Spleen (tissue), 11 donors: ENCODE measurements around the gene RAB22A. TPM values are rescaled to one million over a fixed set of nuclear protein-coding genes. Genes with fewer than 3 reads are reported as not detected.

Experiments used
- DNase-seq: peaks from one replicate; pipeline ENCODE4 v3.0.0-alpha.2; 2020
- H3K27ac ChIP-seq, 8 donors: fragments of 200-600 bp; sonication (generic) in 7 of 8; 1 replicate in 4 of 8; 2 replicates in 4 of 8; pipeline versions ENCODE4 v1.5.0 to v1.8.0; 2016 to 2021; ENCODE audit warnings: inconsistent platforms in 4 of 8, mild to moderate bottlenecking in 4 of 8, moderate library complexity in 1 of 8
- H3K27me3 ChIP-seq, 7 donors: fragments of 200-600 bp; sonication (generic) in 6 of 7; replicated peaks in 1 of 7; 1 replicate in 4 of 7; 2 replicates in 3 of 7; pipeline versions ENCODE4 v1.5.0 to v1.8.0; 2016 to 2021; ENCODE audit warnings: inconsistent platforms in 3 of 7, mild to moderate bottlenecking in 1 of 7
- H3K36me3 ChIP-seq, 6 donors: fragments of 200-600 bp; sonication (generic) in 5 of 6; 1 replicate in 4 of 6; 2 replicates in 2 of 6; pipeline versions ENCODE4 v1.5.0 to v1.8.0; 2016 to 2021; ENCODE audit warnings: inconsistent platforms in 2 of 6
- H3K4me1 ChIP-seq, 6 donors: fragments of 200-600 bp; sonication (generic) in 5 of 6; 1 replicate in 3 of 6; 2 replicates in 3 of 6; pipeline versions ENCODE4 v1.5.0 to v1.8.0; 2016 to 2021; ENCODE audit warnings: inconsistent platforms in 3 of 6
- H3K4me3 ChIP-seq, 8 donors: fragments of 200-600 bp; sonication (generic) in 7 of 8; 1 replicate in 4 of 8; 2 replicates in 4 of 8; pipeline versions ENCODE4 v1.5.0 to v1.8.0; 2016 to 2021; ENCODE audit warnings: inconsistent platforms in 4 of 8, mild to moderate bottlenecking in 4 of 8, moderate library complexity in 2 of 8
- H3K9me3 ChIP-seq, 8 donors: fragments of 200-600 bp; sonication (generic) in 7 of 8; 1 replicate in 4 of 8; 2 replicates in 4 of 8; pipeline versions ENCODE4 v1.5.0 to v1.8.0; 2016 to 2021; ENCODE audit warnings: inconsistent platforms in 4 of 8
- CTCF ChIP-seq, 11 experiments: fragments of 200-600 bp in 7 of 11; fragments of 450-650 bp in 4 of 11; sonication (generic) in 4 of 11; IDR thresholded peaks in 8 of 11; conservative IDR thresholded peaks in 3 of 11; 1 replicate in 7 of 11; 2 replicates in 4 of 11; pipeline versions ENCODE4 v1.4.0 to v1.8.0; 2016 to 2021; ENCODE audit warnings: antibody characterized with exemption in 11 of 11, inconsistent platforms in 4 of 11, mild to moderate bottlenecking in 1 of 11
- POLR2A ChIP-seq, 3 donors: fragments of 450-650 bp; IDR thresholded peaks; one replicate each; pipeline ENCODE4 v1.5.1; 2017; ENCODE audit warnings: antibody characterized with exemption in 3 of 3, mild to moderate bottlenecking in 1 of 3
- POLR2AphosphoS5 ChIP-seq, 3 donors: sonication (generic); formaldehyde crosslinking; IDR thresholded peaks; one replicate each; pipeline ENCODE4 v1.5.1; 2017; ENCODE audit warnings: antibody characterized with exemption in 3 of 3
- WGBS, 5 donors: extraction: QIAGEN DNeasy Blood & Tissue Kit in 3 of 5; methylation state at CpG; one replicate each; pipeline versions ENCODE4 v1.1.5 to v1.1.7; 2013 to 2018; 5-methylcytosine and 5-hydroxymethylcytosine counted together
- intact Hi-C: fragments of 100-400 bp; cut with DNase I; formaldehyde crosslinking; loops from one replicate; pipeline ENCODE4 v1.15.0; 2023; ENCODE audit warnings: low total_unique reads
- polyA plus RNA-seq, 3 donors: library from polyadenylated mRNA; stranded (reverse); fragments of 200-250 nt; gene quantifications; one replicate each; pipeline ENCODE4 v1.2.1, GENCODE V29; 2013
- total RNA-seq, 7 donors: library from RNA; depleted of rRNA in 3 of 7; stranded (reverse); fragments of >200 nt in 3 of 7; fragmentation: NEBNext Ultra II Directional in 4 of 7; extraction: Animal tissue kit (Norgen Biotek cat#: 25700) in 4 of 7; gene quantifications; one replicate each; pipeline versions ENCODE4 v1.1.0 to v1.2.1, GENCODE V29; 2016 to 2021
- donor health status: healthy with polysubstance abuse.
- donor health status: DM: no; HTN: no; CAD: no; lungs with moderate emphysema.
- donor health status: DM: no; HTN: no; CAD: no.
- donor health status: Bipolar disorder and iron deficiency.
- donor health status: healthy.
- donor health status: DM: no; HTN: no; CAD: no.
- donor health status: DM: yes; HTN: yes; CAD: no.

RAB22A gene
- total and polyA plus RNA-seq, 10 donors = 4.2 to 22.6 (median 17.5) TPM

- TF ChIP-seq POLR2AphosphoS5 (IDR thresholded peaks at IDR 0.05) (no peak), CTCF (IDR thresholded peaks at IDR 0.05 in 8 of 11, conservative IDR thresholded peaks at IDR 0.05 in 3 of 11) (no peak), POLR2A (IDR thresholded peaks at IDR 0.05) (no peak)
- Histone ChIP-seq H3K27ac (no peak overlapping the region), H3K4me1 (peaks cover 0 to 60% (median 10%) of the 10 kb centered on the region in 6 donors), H3K9me3 (no peaks in the 10 kb centered on the region), H3K4me3 (no peak overlapping the region), H3K27me3 (no peaks in the 10 kb centered on the region), H3K36me3 (peaks cover 0 to 18% (median 0%) of the 10 kb centered on the region in 6 donors)
- intact Hi-C loops = no loop called here
- DNase-seq = no peak
These were observed 20.2 kb downstream of the RAB22A start for GRCh38 chr20:58329711-58330110.

- Histone ChIP-seq H3K9me3 (no peaks in the 10 kb centered on the region), H3K4me1 (peaks cover 0 to 57% (median 10%) of the 10 kb centered on the region in 6 donors), H3K4me3 (no peak overlapping the region), H3K27me3 (no peaks in the 10 kb centered on the region), H3K36me3 (peaks cover 0 to 18% (median 0%) of the 10 kb centered on the region in 6 donors), H3K27ac (no peak overlapping the region)
- no peak for DNase-seq
- 79 to 88% (median 86%) methylated on average over 3 of the region's 3 CpGs for WGBS, 5 donors
- intact Hi-C loops = no loop called here
- no peak for TF ChIP-seq POLR2AphosphoS5 (IDR thresholded peaks at IDR 0.05)
- TF ChIP-seq CTCF (IDR thresholded peaks at IDR 0.05 in 8 of 11, conservative IDR thresholded peaks at IDR 0.05 in 3 of 11) = no peak
- no peak for TF ChIP-seq POLR2A (IDR thresholded peaks at IDR 0.05)
These were observed 20.7 kb downstream of the RAB22A start for GRCh38 chr20:58330249-58330648.

- TF ChIP-seq CTCF (IDR thresholded peaks at IDR 0.05 in 8 of 11, conservative IDR thresholded peaks at IDR 0.05 in 3 of 11) (no peak), POLR2AphosphoS5 (IDR thresholded peaks at IDR 0.05) (no peak), POLR2A (IDR thresholded peaks at IDR 0.05) (no peak)
- 47 to 65% (median 51%) methylated on average over 1 of the region's 1 CpG for WGBS, 5 donors
- peaks cover 0 to 18% (median 0%) of the 10 kb centered on the region in 6 donors for H3K36me3 ChIP-seq
- intact Hi-C loops = no loop called here
- H3K27ac ChIP-seq = no peak overlapping the region
- no peaks in the 10 kb centered on the region for H3K27me3 ChIP-seq
- peaks cover 0 to 53% (median 10%) of the 10 kb centered on the region in 6 donors for H3K4me1 ChIP-seq
- no peaks in the 10 kb centered on the region for H3K9me3 ChIP-seq
- no peak for DNase-seq
- H3K4me3 ChIP-seq = no peak overlapping the region
These were observed 21.2 kb downstream of the RAB22A start for GRCh38 chr20:58330687-58331086.

- TF ChIP-seq POLR2AphosphoS5 (IDR thresholded peaks at IDR 0.05) = no peak
- TF ChIP-seq CTCF (IDR thresholded peaks at IDR 0.05 in 8 of 11, conservative IDR thresholded peaks at IDR 0.05 in 3 of 11) = no peak
- TF ChIP-seq POLR2A (IDR thresholded peaks at IDR 0.05) = no peak
- intact Hi-C loops = no loop called here
- DNase-seq = no peak
- Histone ChIP-seq H3K27me3 (no peaks in the 10 kb centered on the region), H3K36me3 (peaks cover 0 to 24% (median 0%) of the 10 kb centered on the region in 6 donors), H3K4me3 (no peak overlapping the region), H3K27ac (no peak overlapping the region), H3K9me3 (no peaks in the 10 kb centered on the region), H3K4me1 (peaks cover 0 to 39% (median 10%) of the 10 kb centered on the region in 6 donors)
- WGBS, 5 donors = 67 to 97% (median 85%) methylated on average over 3 of the region's 3 CpGs
These were observed 22.5 kb downstream of the RAB22A start for GRCh38 chr20:58331961-58332551.
